ENCODE measurements around the gene RBM48. TPM values are rescaled to one million over a fixed set of nuclear protein-coding genes. Genes with fewer than 3 reads are reported as not detected.

The RBM48 gene
- total and polyA plus RNA-seq, 9 of the 15 experiments (the other 6 are each of a cell fraction or from before 2014, with no cell fraction given): 9.9 to 35.1 (median 16.3) TPM

GRCh38 chr7:92582948-92583347 lies 54.4 kb downstream of the RBM48 start:
- ChIA-PET POLR2A (no interaction called here), CTCF (ENCODE audit: low intra/inter-chr PET ratio) (no interaction called here)
- intact Hi-C loops (cut with micrococcal nuclease): no loop called here
- no peaks in the 10 kb centered on the region for H3K9me1 ChIP-seq (ENCODE audit: control insufficient read depth, insufficient read depth, low read length)
- BruUV-seq (replicated peaks): no TSS peak
- H4K20me1 ChIP-seq (replicated peaks; ENCODE audit: control insufficient read depth, insufficient read depth, low read length): peaks cover 13% of the 10 kb centered on the region
- H3K9ac ChIP-seq (ENCODE audit: insufficient read depth in 1 of 2, low read depth in 2 of 2, low read length in 2 of 2): no peak overlapping the region
- H3K79me2 ChIP-seq (ENCODE audit: control insufficient read depth, insufficient read depth, low read length): peaks cover 76% of the 10 kb centered on the region
- no peak overlapping the region for H3K4me3 ChIP-seq
- 95% methylated on average over 1 of the region's 1 CpG for WGBS (ENCODE audit: insufficient coverage, low coverage, missing lambda C conversion rate)
- H3K36me3 ChIP-seq (ENCODE audit: control insufficient read depth, insufficient read depth, low read length): peaks cover 75% of the 10 kb centered on the region
- no peak overlapping the region for H3K27ac ChIP-seq (ENCODE audit: extremely low read depth, low read depth, low read length)
- H3K4me2 ChIP-seq (ENCODE audit: insufficient read depth, low read length): no peak overlapping the region
- in situ Hi-C loops (cut with MboI): no loop called here
- H3K4me1 ChIP-seq (replicated peaks in 1 of 2; ENCODE audit: control insufficient read depth in 2 of 2, insufficient read depth in 2 of 2, low read length in 2 of 2): peaks cover 0 to 9% of the 10 kb centered on the region in 2 experiments; a peak in 2 of 5 replicates
- no peak for DNase-seq (ENCODE audit: extremely low read depth in 1 of 4, low spot score in 3 of 4)
- H3K27me3 ChIP-seq (ENCODE audit: control insufficient read depth in 2 of 2, insufficient read depth in 2 of 2, low read length in 2 of 2): no peaks in the 10 kb centered on the region
- no peaks in the 10 kb centered on the region for H3K9me3 ChIP-seq (replicated peaks; ENCODE audit: control insufficient read depth, insufficient read depth, low read depth, low read length)
- H2AFZ ChIP-seq (ENCODE audit: low read depth, low read length): no peak overlapping the region
- FAIRE-seq: no peak
- ATAC-seq: no peak
- TF ChIP-seq EP300 (IDR thresholded peaks at IDR 0.05; ENCODE audit: low read length) (no peak), DIDO1 (tag; IDR thresholded peaks at IDR 0.05; ENCODE audit: low read depth) (no peak), MTA2 (IDR thresholded peaks at IDR 0.05; ENCODE audit: low read depth) (no peak), RFX1 (IDR thresholded peaks at IDR 0.05) (no peak), ZNF764 (CRISPR knock-in tag; IDR thresholded peaks at IDR 0.05; ENCODE audit: low read depth) (no peak), BRF1 (IDR thresholded peaks at IDR 0.05; ENCODE audit: borderline replicate concordance, extremely low read depth, insufficient read length) (no peak), KAT8 (IDR thresholded peaks at IDR 0.05; ENCODE audit: low read depth) (no peak), ZBTB17 (CRISPR knock-in tag; IDR thresholded peaks at IDR 0.05) (no peak), HNRNPUL1 (IDR thresholded peaks at IDR 0.05; ENCODE audit: low read length) (no peak), SMAD4 (CRISPR knock-in tag; conservative IDR thresholded peaks at IDR 0.05) (no peak), CREB3 (tag; conservative IDR thresholded peaks at IDR 0.05; ENCODE audit: low read depth) (no peak), ZNF24 (IDR thresholded peaks at IDR 0.05) (no peak), RBM22 (IDR thresholded peaks at IDR 0.05; ENCODE audit: low read depth, low read length, poor library complexity, severe bottlenecking) (no peak), ZNF143 (CRISPR knock-in tag; IDR thresholded peaks at IDR 0.05) (no peak), ZNF263 (CRISPR knock-in tag; IDR thresholded peaks at IDR 0.05; ENCODE audit: borderline replicate concordance) (no peak), ZNF146 (CRISPR knock-in tag; IDR thresholded peaks at IDR 0.05; ENCODE audit: unreplicated experiment) (peak; percentile 34), ZSCAN32 (CRISPR knock-in tag; IDR thresholded peaks at IDR 0.05) (no peak)
